Neural cell (in vitro differentiated cells): Measurements from ENCODE around the gene TICRR. TPM values are rescaled to one million over a fixed set of nuclear protein-coding genes. Genes with fewer than 3 reads are reported as not detected.

Experiments used
- H2AFZ ChIP-seq: fragments of 200-600, 300-800 bp; sonication (generic), shearing (Covaris generic); 2 replicates; pipeline ENCODE4 v1.6.0; 2014; ENCODE audit warnings: low read depth, mild to moderate bottlenecking, antibody characterized with exemption, low read length, moderate library complexity
- H3F3A ChIP-seq: fragments of 200-600 bp; shearing (Covaris generic); 2 replicates; pipeline ENCODE4 v1.6.1; 2016; ENCODE audit warnings: mild to moderate bottlenecking, moderate library complexity, mixed read lengths, antibody characterized with exemption, low read length; ENCODE audit not compliant: insufficient read depth, poor library complexity, severe bottlenecking
- H3K27ac ChIP-seq: fragments of 200-600, 300-800 bp; sonication (generic), shearing (Covaris generic); 2 replicates; pipeline ENCODE4 v1.5.1; 2014; ENCODE audit warnings: mild to moderate bottlenecking, low read length, moderate library complexity
- H3K27me3 ChIP-seq: fragments of 300-800, 200-600 bp; sonication (generic), shearing (Covaris generic); 2 replicates; pipeline ENCODE4 v1.6.0; 2014; ENCODE audit warnings: mild to moderate bottlenecking, low read depth, low read length, moderate library complexity; ENCODE audit not compliant: insufficient read depth
- H3K36me3 ChIP-seq: fragments of 300-800, 200-600 bp; sonication (generic), shearing (Covaris generic); 2 replicates; pipeline ENCODE4 v1.5.1; 2014; ENCODE audit warnings: mild to moderate bottlenecking, antibody characterized with exemption, low read length, moderate library complexity; ENCODE audit not compliant: insufficient read depth
- H3K4me2 ChIP-seq: fragments of 300-800, 200-600 bp; sonication (generic), shearing (Covaris generic); 2 replicates; pipeline ENCODE4 v1.6.0; 2014; ENCODE audit warnings: mild to moderate bottlenecking, low read length
- H3K4me3 ChIP-seq: fragments of 300-800, 200-600 bp; sonication (generic), shearing (Covaris generic); 2 replicates; pipeline ENCODE4 v1.5.1; 2014; ENCODE audit warnings: mild to moderate bottlenecking, low read length, moderate library complexity
- H3K79me2 ChIP-seq: fragments of 200-600 bp; shearing (Covaris generic); replicated peaks from 2 replicates; pipeline ENCODE4 v1.6.0; 2014; ENCODE audit warnings: mild to moderate bottlenecking, low read length, moderate library complexity; ENCODE audit not compliant: insufficient read depth
- H3K9ac ChIP-seq: fragments of 300-800, 200-600 bp; sonication (generic), shearing (Covaris generic); 2 replicates; pipeline ENCODE4 v1.6.1; 2016; ENCODE audit warnings: mild to moderate bottlenecking, low read length, mixed read lengths
- H3K9me2 ChIP-seq: fragments of 200-600 bp; shearing (Covaris generic); 2 replicates; pipeline ENCODE4 v1.6.1; 2016; ENCODE audit warnings: mild to moderate bottlenecking, low read length, mixed read lengths; ENCODE audit not compliant: insufficient read depth
- H3K9me3 ChIP-seq: fragments of 200-600, 300-800 bp; sonication (generic), shearing (Covaris generic); 2 replicates; pipeline ENCODE4 v1.6.1; 2016; ENCODE audit warnings: mild to moderate bottlenecking, mixed run types, low read length, moderate library complexity, mixed read lengths
- H4K20me1 ChIP-seq: fragments of 200-600 bp; shearing (Covaris generic); 2 replicates; pipeline ENCODE4 v1.6.1; 2016; ENCODE audit warnings: mild to moderate bottlenecking, mixed run types; ENCODE audit not compliant: insufficient read depth
- CTCF ChIP-seq: fragments of 450-650 bp; IDR thresholded peaks from 2 replicates; pipeline ENCODE4 v1.5.1; 2014; ENCODE audit warnings: antibody characterized with exemption, mild to moderate bottlenecking, moderate library complexity; ENCODE audit not compliant: poor library complexity, severe bottlenecking
- EP300 ChIP-seq: fragments of 450-650 bp; conservative IDR thresholded peaks from 2 replicates; pipeline ENCODE4 v1.6.1; 2014; ENCODE audit warnings: antibody characterized with exemption, mild to moderate bottlenecking, moderate library complexity; ENCODE audit not compliant: poor library complexity, severe bottlenecking
- EZH2 ChIP-seq: fragments of 200-600, 300-800 bp; shearing (Covaris generic), sonication (generic); IDR thresholded peaks from 2 replicates; pipeline ENCODE4 v1.6.1; 2014; ENCODE audit warnings: antibody characterized with exemption, low read length, borderline replicate concordance, mild to moderate bottlenecking; ENCODE audit not compliant: insufficient read depth, poor library complexity, severe bottlenecking
- MXI1 ChIP-seq: fragments of 450-650 bp; conservative IDR thresholded peaks from 2 replicates; pipeline ENCODE4 v1.6.1; 2014; ENCODE audit warnings: antibody characterized with exemption, mild to moderate bottlenecking; ENCODE audit not compliant: poor library complexity, severe bottlenecking
- POLR2AphosphoS5 ChIP-seq: IDR thresholded peaks from 2 replicates; pipeline ENCODE4 v1.6.1; 2012
- RAD21 ChIP-seq: fragments of 450-650 bp; conservative IDR thresholded peaks from 2 replicates; pipeline ENCODE4 v1.6.1; 2014; ENCODE audit warnings: antibody characterized with exemption, mild to moderate bottlenecking, moderate library complexity
- REST ChIP-seq: IDR thresholded peaks from 2 replicates; pipeline ENCODE4 v1.6.1; 2012; ENCODE audit warnings: borderline replicate concordance
- SMC3 ChIP-seq: fragments of 450-650 bp; conservative IDR thresholded peaks from 2 replicates; pipeline ENCODE4 v1.6.1; 2014; ENCODE audit warnings: antibody characterized with exemption, mild to moderate bottlenecking, moderate library complexity; ENCODE audit not compliant: poor library complexity
- TAF1 ChIP-seq: IDR thresholded peaks from 2 replicates; pipeline ENCODE4 v1.6.1; 2012; ENCODE audit warnings: low read depth
- polyA plus RNA-seq: library from polyadenylated mRNA; depleted of rRNA; stranded (reverse); fragments of >200 nt; gene quantifications from 2 replicates; pipeline ENCODE4 v1.2.3, GENCODE V29; 2014

The TICRR gene
- polyA plus RNA-seq, 1 donor from 2014 or later: 0.36 TPM

DNA sequence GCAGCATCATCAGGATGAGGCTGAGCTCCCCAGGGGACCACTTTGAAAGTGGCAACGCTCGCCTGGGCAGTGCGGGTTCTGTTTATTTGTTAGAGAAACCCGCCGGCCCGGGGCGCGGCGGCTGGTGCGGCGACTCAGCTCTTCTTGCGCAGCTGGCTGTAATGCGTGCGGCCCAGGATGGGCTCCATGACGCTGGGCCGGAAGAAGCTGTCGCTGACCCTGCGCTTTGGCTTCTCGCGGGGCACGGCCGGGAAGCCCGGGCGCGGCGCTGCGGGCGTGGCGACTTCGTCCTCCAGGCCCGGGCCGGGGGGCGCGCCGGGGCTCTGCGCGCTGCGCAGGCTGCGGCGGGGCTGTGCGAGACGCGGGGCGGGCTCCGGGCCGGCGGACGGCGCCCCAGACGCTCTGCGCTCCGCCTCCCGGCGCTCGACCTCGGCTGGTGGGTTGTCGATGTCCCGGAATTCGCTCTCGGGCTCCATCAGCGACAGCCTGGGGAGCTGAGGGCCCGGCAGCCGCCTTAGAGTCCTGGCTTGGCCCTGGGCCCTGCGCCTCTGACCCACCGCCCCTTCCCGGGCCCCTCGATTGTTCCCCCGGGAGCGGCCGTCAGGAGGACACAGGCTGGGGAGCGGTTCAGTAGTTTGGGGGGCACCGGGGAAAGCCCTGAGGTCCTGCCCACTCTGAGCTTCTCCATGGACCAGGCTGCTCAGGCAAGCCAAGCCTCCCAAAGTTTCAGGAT lies 90.3 kb downstream of the TICRR start:
- no peaks in the 10 kb centered on the region for H3F3A ChIP-seq
- H3K4me2 ChIP-seq: no peak overlapping the region
- H3K36me3 ChIP-seq: no peaks in the 10 kb centered on the region
- no peaks in the 10 kb centered on the region for H4K20me1 ChIP-seq
- H3K79me2 ChIP-seq: no peaks in the 10 kb centered on the region
- H2AFZ ChIP-seq: no peak overlapping the region
- H3K27ac ChIP-seq: no peak overlapping the region
- no peaks in the 10 kb centered on the region for H3K9me3 ChIP-seq
- H3K9me2 ChIP-seq: no peaks in the 10 kb centered on the region
- peak overlapping the region; percentile 56 for H3K4me3 ChIP-seq
- peaks cover 18% of the 10 kb centered on the region for H3K27me3 ChIP-seq
- H3K9ac ChIP-seq: peak overlapping the region; percentile 26
- TF ChIP-seq CTCF (no peak), POLR2AphosphoS5 (no peak), REST (no peak), EZH2 (no peak), MXI1 (no peak), RAD21 (no peak), SMC3 (no peak), EP300 (no peak), TAF1 (no peak)

GRCh38 chr15:89666184-89666857 lies 91.1 kb downstream of the TICRR start:
- no peak overlapping the region for H3K9ac ChIP-seq
- no peaks in the 10 kb centered on the region for H3K36me3 ChIP-seq
- no peaks in the 10 kb centered on the region for H3F3A ChIP-seq
- no peak overlapping the region for H3K4me2 ChIP-seq
- no peaks in the 10 kb centered on the region for H3K9me2 ChIP-seq
- no peaks in the 10 kb centered on the region for H4K20me1 ChIP-seq
- H2AFZ ChIP-seq: no peak overlapping the region
- peak overlapping the region; percentile 56 for H3K4me3 ChIP-seq
- no peaks in the 10 kb centered on the region for H3K9me3 ChIP-seq
- no peak overlapping the region for H3K27ac ChIP-seq
- H3K27me3 ChIP-seq: peaks cover 18% of the 10 kb centered on the region
- H3K79me2 ChIP-seq: no peaks in the 10 kb centered on the region
- TF ChIP-seq EZH2 (no peak), TAF1 (no peak), REST (no peak), CTCF (no peak), EP300 (no peak), POLR2AphosphoS5 (no peak), SMC3 (no peak), RAD21 (no peak), MXI1 (no peak)
